ENCODE data around the gene EFNA5.

GRCh38 chr5:107337281-107337680 lies 333.5 kb downstream of the EFNA5 start:
- no peak for TF ChIP-seq GATA2 (IDR thresholded peaks at IDR 0.05; ENCODE audit: low read depth, low read length)
- TF ChIP-seq GATA3 (IDR thresholded peaks at IDR 0.05; ENCODE audit: low read depth, low read length): no peak

Data from SH-SY5Y (cell line).